Activated CD4-positive, CD25-positive, alpha-beta regulatory T cell (primary cell): ENCODE results near the gene EXOSC5.
"Not testable (repeated sequence)": the region's sequence is repeated elsewhere in the genome, so short reads cannot be mapped to it uniquely, and the experiment has no call there.

Experiments used
- DNase-seq, 4 experiments: peaks; one replicate each; lab custom pipeline; 2025; lab: John Stamatoyannopoulos, UW

The EXOSC5 gene

DNA sequence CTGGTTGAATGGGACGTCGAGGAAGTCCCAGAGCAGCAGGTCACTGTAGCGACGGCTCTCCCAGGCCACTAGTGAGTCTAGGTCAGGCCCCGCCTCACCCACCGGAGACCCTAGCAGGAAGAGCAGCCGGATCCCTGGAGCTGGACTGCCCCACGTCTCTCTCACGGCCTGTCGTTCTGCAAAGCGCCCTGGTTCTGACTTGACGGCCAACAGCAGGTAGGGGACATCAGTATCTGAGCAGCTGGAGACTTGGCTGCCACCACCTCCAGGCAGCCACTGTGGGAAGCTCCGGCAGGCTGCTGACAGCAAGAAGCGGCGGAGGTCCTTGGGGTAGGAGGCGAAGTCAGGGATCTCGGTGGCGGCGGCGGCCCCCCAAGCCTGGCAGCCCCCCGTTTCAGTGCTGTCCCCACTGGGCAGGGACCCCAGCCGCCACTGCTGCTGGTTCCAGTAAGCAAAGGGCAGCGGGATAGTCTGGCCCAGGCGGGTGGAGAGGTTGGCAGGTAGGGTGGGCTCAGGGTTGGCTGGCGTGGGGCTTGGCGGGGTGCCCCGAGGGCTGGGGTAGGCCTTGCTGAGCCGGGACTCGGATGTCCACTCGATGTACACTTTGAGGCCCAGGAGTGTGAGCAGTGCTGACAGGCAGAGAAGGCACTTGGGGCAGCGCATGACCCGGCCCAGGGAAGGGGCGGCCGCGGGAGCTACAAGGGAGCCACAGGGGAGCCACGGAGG is 29.1 kb upstream of the EXOSC5 start:
- no peak for DNase-seq

GRCh38 chr19:41425174-41426115 is 28.3 kb upstream of the EXOSC5 start:
- DNase-seq = no peak

GRCh38 chr19:41424335-41425173 is 27.4 kb upstream of the EXOSC5 start:
- DNase-seq = no peak

DNA sequence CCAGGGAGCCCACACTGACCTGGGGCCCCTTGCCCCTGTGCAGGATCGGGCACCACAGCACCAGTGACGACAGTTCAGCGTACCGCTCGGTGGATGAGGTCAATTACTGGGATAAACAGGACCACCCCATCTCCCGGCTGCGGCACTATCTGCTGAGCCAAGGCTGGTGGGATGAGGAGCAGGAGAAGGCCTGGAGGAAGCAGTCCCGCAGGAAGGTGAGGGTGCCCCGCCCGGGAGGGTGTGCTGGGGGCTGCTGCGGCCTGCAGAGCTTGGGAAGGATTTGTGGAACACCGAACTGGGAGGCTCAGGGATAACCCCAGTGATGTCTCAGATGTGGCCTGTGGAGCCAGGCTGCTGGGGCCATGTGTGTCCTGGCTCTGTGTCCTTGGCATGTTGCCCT is 25.8 kb upstream of the EXOSC5 start:
- no peak for DNase-seq

DNA sequence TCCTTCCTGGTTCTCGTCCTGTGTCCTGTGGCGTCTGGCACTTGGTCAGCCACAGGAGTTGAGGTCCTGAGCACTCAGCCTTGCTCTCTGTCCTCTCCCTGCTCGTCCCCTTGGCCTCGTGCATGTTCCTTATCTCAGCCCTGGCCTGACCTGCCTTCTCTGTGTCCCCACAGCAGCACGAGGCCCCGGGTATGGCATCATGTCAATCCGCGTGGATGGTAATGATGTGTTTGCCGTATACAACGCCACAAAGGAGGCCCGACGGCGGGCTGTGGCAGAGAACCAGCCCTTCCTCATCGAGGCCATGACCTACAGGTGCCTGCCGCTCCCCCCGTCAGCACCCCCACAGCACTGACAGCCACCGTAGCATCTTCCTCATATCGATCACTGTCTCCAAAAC is 25.3 kb upstream of the EXOSC5 start:
- DNase-seq = no peak

GRCh38 chr19:41421973-41422372 is 24.8 kb upstream of the EXOSC5 start:
- DNase-seq = no peak

GRCh38 chr19:41421314-41421713 is 24.2 kb upstream of the EXOSC5 start:
- DNase-seq = no peak

GRCh38 chr19:41420101-41420880 is 23.1 kb upstream of the EXOSC5 start:
- no peak for DNase-seq

DNA sequence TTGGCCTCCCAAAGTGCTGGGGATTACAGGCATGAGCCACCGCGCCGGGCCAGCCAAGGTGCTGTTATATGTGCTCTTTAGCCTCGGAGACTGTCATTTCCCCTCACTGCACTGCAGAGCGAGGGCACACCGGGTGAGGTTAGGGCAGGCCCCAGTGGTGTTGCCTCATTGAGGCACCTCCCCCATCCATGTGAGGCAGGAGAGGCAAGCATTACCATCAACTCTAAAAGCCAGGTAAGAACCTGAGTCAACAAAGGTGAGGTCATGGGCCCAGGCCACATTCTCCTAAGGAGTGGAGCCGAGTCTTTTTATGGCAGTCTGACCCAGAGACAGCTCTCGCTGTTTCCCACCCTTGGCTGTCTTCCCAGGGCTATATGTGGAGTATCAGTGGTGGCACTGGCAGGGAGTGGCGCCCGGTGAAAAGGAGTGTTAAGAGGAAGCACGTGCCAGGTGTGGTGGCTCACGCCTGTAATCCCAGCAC is 19.1 kb upstream of the EXOSC5 start:
- no peak for DNase-seq

GRCh38 chr19:41415154-41415571 is 18.0 kb upstream of the EXOSC5 start:
- no peak for DNase-seq

DNA sequence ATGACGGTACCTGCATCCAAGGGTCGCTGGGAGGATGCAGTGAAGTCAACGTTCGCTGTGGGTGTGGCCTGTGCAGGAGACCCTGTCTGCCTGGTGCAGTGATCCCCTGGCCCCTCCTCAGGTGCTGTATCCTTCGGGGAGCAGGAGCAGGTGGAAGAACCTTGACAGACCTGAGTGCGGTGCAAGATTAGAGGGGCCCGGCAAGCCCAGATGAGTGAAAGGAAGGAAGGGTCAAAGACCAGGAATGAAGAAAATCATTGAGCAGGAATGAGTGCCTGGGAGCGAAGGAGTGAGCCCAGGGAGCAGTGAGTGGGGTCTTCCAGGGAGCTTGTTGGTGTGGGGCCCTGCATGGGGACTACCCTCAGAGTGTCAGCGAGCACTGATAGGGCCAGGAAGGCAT is 17.3 kb upstream of the EXOSC5 start:
- DNase-seq = no peak

- no peak for DNase-seq
Measured at GRCh38 chr19:41413947-41414346, 16.8 kb upstream of the EXOSC5 start.

DNA sequence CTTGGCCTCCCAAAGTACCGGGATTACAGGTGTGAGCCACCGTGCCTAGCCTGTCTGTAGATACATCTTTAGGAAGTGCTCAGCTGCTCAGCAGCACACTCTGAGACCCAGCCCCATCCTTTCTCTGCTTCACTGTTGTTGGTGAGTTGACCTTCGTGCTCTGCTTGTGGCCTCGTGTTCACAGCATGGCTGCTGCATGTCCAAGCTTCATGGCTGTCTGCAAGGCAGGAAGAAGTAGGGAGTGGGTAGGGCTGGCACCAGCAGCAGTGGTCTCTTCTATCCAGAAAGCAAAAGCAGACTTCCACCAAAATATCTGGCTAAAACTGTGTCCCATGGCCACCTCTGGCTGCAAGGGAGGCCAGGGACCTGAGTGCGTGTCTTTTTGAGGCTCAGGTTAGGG is 15.8 kb upstream of the EXOSC5 start:
- no peak for DNase-seq

- no peak for DNase-seq
Measured at GRCh38 chr19:41411968-41412265, 14.8 kb upstream of the EXOSC5 start.

- no peak for DNase-seq
Measured at GRCh38 chr19:41411100-41411967, 14.2 kb upstream of the EXOSC5 start.

- DNase-seq = no peak
Measured at GRCh38 chr19:41410336-41411054, 13.3 kb upstream of the EXOSC5 start.

GRCh38 chr19:41409288-41409687 is 12.1 kb upstream of the EXOSC5 start:
- DNase-seq = no peak

DNA sequence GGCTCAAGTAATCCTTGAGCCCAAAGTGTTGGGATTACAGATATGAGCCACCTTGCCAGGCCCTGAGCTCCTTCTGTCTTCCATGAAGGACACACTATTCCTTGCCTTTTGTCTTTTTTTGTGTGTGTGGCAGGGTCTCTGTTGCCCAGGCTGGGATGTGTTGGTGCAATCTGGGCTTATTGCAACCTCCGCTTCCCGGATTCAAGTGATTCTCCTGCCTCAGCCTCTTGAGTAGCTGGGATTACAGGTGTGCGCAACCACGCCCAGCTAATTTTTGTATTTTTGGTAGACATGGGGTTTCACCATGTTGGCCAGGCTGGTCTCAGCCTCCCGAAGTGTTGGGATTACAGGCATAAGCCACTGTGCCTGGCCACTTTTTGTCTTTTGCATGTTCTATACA is 11.7 kb upstream of the EXOSC5 start:
- DNase-seq = not testable (repeated sequence)

GRCh38 chr19:41408256-41408655 is 11.1 kb upstream of the EXOSC5 start:
- no peak for DNase-seq

GRCh38 chr19:41407271-41407670 is 10.1 kb upstream of the EXOSC5 start:
- DNase-seq = no peak
